Mucosa of gallbladder (tissue), 1 donor: ENCODE data around the gene VSTM4. TPM values are rescaled to one million over a fixed set of nuclear protein-coding genes. Genes with fewer than 3 reads are reported as not detected.

Experiments
- DNase-seq: peaks from one replicate; pipeline ENCODE4 v3.0.0-alpha.2; 2020; ENCODE audit warnings: low spot score
- total RNA-seq: library from RNA; stranded (reverse); gene quantifications from one replicate; pipeline ENCODE4 v1.2.1, GENCODE V29; 2021
- donor health status: DM: no; HTN: no; CAD: no.

The VSTM4 gene
- total RNA-seq, 1 donor from 2014 or later: 13.1 TPM

DNA sequence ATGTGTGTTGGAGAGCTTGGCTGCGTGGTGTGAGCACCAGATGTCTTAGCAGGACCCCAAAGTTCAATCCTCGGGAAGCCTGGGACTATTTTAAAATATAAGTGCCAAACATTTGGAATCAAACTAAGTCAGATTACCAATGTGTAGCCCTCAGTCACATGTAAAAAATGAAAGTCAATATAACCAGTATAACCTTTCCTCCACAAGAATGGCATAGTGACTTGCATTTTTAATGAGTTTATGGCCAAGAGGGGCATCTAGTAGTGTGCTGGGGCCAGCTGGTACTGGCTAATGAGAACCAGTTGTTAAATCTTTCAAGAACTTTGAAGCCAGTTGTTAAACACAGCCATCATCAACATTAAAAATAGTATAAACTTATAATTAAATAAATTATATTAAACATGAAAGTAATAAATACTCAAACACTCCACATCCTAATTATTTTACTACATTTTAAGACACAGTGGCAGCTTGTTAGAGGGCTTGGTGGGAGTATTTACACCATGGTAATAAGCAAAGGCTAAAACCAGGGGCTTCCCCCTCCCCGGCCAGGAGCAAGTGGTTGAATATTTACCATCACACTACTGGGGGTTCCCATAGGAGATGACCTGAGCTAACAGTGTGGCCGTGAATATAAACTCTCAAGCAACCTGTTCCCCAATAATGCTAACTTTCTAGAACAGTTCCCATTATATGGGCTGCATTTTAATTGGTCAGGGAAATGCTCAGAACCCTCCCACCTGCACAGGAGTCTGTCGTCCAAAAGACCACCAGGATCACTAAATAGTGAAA, 26.4 kb upstream of the VSTM4 start:
- no peak for DNase-seq

DNA sequence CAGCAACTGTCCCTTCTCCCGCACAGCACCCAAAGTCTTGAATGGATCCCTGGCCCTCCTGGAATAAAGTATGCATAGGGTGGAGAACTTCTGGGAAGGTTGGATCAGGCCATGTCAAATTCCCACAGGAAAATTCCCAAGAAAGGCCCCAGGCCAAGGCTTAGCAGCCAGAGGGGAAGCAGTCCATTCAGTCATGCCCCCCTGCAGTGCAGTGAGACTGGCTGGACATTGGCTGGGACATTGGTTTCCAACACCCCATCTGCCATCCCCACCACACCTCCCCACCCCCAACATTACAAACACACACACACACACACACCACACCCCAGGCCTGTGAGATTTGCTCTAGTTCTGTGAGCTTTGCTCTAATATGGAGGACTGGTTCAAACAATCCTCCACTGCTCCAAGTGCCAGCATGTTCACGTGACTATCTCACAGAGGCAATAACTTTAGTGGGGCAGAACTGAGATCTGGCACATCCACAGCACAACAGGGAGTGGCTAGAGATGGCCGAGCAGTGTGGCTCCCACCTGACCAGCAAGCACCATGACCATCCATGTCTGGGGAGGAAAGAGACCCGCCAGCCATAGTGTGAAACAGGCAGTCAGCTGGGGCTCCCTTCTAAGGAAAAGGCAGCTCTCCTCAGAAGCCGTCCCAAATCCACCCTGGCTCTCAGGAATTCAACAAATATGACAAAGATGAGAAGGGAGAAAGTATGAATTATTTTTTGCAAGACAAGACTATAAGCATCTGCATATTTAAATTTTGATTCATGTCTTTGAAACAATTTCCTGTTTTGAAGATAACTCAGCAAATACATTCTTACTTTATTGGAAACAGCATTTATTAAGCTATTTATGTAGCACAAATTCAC, 25.2 kb upstream of the VSTM4 start:
- no peak for DNase-seq

DNA sequence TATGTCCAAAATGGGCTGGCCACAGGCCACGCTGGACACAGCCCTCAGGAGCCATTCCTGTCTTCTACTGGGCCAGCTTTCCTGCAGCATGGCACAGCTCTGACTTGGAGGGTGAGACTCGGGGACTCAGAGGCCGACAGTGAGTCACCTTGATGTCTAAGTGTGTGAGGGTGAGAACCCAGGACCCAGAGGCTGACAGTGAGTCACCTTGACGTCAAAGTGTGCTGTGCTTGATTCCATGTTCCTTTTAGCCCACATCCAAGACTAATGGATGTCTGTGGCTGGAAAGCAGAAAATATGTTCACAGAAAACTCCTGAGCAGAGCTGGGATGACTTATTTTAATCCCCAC, 24.5 kb upstream of the VSTM4 start:
- DNase-seq: no peak

DNA sequence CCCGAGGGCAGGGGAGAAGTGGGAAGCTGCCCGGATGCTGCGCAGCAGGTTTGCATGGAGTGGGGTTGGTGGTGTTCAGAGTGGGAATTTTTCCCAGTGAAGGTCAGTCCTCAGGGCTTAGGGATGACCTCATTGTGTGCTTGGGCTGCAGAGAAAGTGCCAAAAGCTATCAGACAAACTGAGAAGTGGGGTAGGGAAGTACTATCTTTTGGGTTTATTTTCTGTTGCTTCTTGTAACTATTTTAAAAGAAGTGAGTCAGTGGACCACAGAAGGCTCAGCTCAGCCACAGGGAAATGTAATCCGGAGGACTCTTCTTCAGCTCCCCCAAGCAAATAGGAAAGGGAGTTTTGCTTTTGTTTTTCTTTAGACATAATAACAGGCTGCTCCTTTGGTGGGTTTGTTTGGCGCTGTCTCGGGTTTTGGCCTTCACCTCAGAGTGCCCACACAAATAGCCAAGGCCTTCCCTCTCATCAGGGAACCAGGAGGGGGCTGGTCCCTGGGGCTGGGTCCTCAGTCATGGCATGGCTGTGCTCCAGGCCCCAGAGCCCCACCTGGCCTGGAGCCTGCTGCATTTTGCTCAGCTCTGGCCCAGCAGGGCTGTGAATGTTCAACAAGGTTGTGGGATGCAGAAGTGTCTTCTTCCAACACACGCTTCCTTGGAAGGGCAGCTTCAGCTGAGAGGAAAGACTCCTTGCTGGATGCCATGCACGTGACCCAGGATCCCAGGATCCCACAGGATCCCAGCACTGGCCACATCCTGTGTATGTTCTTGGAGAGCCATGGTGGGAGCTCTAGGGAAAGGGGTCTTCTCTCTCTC, 23.9 kb upstream of the VSTM4 start:
- DNase-seq: no peak

DNA sequence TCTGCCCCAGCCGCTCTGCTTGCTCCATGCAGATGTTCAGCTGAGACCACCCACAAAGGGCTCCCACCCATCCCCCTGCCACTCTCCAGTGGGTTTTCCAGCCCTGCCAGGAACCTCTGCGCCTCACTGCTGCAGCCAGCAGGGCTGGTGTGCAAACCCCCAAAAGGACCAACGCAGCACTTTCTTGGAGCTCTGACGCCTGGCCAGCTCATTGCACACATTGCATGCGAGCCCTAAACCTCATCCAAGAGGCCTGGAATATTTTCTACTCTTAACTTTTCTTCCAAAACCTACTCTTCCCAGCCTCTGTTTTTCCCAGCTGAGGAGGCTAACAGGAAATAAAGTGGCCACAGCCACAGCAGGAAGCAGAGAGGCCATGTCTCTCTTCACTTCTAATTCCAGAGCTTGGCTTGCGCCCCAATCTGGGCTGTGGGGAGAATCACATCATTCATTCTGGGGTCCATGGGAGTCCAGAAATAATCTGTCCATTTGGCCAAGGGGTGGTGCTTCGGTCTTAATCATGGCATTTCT, 23.1 kb upstream of the VSTM4 start:
- DNase-seq: peak; percentile 51

DNA sequence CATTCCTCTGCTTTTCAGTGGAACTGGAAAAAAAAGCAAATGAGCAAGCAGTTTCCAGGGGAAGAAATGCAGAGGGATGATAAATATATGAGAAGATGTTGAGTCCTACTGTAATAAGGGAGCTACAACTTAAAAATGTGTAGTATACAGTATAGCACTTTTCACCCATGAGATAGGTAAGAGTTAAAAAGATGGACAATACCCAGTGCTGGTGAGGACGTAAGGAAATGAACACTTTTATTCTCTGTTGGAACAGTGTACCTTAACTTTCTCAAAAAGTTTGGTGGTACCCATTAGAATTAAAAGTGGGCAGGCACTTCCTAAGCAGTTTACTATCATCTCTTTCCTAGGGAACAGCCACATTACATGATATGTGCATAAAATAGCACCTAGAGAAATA, 21.2 kb upstream of the VSTM4 start:
- no peak for DNase-seq

DNA sequence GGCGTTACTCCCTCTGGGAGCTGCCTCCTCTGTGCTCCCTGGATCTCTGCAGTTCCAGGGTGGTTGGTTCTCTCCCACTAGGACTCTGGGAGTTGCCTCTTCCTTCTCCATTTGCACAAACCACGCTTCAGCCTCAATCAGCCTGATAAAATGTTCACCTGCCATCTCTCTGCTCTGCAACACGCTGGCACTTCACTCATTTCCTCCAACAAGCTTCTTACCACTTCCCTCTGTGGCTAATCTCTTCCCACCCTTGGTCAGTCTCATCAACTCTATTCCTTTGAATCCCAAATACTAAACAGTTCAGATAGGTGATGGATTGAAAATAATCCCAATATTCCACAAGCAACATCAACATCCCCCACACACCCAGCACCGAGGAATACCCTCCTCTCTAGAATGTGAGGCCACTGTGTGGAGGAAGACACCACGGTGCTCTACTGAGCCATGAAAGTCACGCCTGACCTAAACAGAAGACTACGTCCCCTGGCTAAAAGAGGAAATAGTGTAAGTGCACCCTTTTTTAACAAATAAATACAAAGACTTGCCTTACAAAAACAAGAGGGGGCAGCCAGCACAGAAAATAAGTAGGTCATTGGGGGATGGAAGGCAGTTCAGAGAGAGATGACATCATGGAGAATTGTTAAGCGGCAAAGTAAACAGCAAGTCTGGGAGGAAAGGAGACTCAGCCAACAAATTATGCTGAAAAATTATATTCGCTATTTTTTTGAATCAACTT, 20.4 kb upstream of the VSTM4 start:
- peak; percentile 24 for DNase-seq

DNA sequence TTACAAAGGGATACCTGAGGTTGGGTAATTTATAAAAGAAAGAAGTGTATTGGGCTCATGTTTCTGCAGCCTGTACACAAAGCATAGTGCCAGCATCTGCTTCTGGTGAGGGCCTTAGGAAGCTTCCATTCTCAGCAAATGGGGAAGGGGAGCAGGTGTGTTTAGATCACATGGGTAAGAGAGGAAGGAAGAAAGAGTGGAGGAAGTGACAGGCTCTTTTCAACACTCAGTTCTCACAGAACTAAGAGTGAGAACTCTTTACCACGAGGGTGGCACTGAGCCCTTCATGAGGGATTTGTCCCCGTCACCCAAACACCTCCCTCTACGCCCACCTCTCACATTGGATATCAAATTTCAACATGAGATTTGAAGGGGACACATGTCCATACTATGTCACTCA, 19.0 kb upstream of the VSTM4 start:
- DNase-seq: no peak

DNA sequence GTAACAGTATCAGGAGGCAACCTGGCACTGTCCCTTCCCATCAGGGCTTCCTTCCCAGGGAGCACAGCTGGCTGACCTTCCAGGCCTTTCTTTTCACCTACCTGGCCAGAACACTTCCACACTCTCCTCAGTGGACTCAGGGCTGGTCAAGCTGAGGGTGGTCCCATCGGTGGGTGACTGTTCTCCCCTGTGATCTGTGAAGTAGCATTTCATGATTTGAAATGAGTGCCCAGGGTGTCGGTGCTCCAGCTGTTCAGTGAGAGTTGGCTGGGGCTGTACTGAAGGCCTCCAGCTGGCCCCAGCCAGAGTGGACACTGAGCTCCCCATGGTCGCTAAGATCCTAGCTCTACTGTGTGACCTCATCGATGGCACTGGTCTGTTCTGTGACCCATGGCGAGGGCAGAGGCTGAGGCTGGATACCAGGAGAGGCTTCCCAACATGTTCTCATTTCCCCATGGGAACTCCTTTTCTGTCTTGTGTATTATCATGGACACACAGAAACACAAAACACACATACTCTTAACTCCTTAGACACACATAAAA, 18.5 kb upstream of the VSTM4 start, which contains the start of gene FAM170B:
TSS of gene FAM170B (minus strand) at position 316 of the 543 bp plus-strand sequence. CDS start at position 213, 103 bp downstream.
- no peak for DNase-seq

DNA sequence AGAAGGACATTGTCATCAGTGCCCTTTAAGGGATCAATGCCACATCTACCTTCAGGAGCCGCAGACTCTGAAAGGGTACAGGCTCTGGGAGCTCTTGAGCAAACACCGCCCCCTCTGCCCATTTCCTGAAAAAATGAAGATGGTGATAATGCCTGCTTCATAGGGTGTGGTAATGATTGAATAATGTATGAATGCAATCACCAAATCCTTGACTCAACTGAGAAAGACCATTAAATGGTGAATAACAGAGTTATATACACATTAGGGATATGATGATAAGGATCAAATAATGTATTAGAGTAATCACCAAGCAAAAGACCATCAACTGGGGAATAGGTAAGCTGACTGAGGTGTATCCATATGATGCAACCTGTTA, 17.0 kb upstream of the VSTM4 start:
- no peak for DNase-seq

DNA sequence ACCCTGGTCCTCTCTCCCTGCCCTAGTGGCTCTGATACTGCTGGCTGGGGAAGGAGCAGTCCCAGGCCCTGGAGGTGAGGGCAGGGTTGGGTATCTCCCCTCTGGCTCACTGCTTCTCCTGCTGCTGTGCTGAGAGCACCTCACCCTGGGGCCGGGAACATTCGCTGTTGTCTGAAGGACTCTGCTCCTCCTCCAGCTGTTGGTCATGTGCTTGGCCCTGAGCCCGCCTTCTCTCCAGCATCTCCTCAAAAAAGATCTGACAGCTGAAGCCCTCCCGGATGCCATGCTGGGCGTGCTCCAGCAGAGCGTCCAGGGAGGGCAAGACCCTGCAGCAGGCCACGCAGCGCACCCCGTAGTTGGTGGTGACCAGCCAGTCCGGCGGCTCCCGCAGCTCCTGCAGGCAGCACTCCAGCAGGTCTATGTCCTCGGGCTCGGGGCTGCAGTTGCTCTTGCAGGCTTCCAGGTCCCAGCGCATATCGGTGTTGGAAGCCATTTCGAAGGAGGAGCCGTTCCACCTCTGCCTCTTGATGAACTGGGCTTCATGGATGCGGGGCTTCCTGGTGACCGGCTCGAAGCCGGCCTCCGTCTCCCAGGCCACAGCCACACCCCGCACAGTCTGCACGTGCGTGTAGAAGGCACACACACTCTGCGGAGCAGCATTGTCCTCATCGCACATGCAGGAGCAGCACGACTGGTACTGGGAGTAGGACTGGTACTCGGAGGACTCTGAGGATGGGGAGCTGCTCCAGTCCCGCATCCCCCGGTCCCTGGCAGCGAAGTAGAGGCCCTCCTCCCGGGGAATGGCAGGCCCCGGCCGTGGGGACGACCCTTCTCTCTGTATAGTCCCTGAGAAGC, 16.4 kb upstream of the VSTM4 start:
- DNase-seq: no peak

DNA sequence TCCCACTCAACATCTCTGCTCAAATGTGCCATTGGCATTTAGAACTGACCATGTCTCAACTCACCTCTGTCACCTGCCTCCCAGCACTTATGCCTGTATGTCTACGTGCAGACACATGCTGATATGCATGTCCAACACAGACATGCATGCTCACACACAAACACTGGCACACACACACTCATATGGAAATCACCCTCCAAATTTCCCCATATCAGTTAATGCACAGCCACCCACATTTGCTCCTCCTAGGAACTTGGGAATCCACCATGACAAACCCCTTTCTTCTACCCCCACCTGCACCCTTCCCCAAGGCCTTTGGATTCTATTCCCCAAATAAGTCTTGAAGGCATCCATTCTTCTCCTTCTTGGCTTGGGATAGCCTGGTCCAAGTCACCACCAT, 14.1 kb upstream of the VSTM4 start:
- DNase-seq: no peak

DNA sequence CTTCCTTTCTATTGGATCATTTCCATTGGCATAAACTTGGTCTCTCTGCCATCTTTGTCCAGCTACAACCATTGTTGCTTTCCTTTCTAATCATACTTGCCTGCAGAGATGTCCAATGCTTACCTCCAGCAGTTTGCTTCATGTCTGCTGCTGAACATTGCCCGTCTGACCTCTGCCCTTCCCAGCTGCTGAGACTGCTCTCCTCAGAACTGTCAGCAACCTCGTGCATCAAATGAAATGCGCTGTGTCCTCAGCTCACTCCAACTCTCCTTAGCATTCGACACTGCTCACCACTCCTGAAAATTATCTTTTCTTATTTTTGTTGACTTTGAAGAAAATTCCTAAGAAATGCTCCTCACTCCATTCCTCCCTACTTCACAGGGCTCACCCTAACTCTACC, 13.5 kb upstream of the VSTM4 start:
- DNase-seq: no peak

DNA sequence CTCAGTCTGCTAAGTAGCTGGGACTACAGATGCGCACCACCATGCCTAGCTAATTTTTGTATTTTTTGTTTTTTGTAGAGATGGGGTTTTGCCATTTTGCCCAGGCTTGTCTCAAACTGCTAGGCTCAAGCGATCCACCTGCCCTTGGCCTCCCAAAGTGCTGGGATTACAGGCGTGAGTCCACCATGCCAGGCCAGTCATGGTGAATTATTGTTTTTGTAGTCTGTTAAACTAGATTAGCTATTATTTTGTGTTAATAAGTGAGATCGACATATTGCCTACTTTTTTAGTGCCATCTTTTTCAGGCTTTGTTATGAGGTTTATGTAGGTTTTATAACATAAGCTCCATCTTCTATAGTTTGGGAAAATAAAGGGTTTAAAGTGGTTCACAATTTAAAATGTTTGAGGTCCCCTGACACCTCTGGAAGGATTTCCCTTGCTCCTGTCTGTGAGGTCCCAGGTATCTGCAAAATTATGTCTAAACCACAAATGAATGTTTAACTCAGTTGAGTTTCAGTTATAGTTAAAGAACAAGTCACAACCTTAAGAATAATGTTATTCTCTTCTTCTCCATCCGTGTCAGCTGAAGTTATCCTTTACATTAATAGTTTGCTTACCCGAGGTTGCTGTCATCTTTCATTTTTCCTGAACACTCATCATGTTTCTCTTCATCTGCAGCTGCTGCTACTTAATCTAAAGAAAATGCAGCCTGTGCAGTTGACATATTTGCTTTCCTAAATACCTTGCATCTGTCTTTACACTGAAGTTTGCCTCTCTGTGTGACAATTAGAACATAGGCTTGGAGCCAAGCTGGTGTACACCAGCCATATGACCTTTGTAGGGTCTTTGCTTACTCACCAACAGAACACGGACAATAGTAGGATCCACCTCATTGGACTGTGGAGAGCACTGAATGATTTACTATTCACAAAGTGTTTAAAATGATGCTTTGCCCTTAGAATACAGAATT, 8.9 kb upstream of the VSTM4 start:
- no peak for DNase-seq

DNA sequence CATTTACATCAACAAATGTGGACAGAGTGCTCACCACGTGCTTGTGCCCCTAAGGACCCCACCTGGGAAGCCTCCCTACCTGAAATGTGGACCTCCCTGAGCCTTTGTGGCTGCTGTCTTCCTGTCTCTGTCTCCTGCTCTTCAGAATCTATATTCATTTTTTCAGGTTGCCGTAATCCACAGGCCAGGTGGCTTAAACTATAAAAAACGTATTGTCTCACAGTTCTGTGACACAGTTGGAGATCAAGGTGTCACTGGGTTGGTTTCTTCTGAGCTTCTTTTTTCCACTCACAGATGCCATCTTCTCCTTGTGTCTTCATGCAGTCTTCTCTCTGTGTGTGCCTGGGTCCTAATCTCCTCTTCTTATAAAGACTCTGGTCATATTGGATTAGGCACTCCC, 5.6 kb upstream of the VSTM4 start:
- DNase-seq: peak; percentile 3

DNA sequence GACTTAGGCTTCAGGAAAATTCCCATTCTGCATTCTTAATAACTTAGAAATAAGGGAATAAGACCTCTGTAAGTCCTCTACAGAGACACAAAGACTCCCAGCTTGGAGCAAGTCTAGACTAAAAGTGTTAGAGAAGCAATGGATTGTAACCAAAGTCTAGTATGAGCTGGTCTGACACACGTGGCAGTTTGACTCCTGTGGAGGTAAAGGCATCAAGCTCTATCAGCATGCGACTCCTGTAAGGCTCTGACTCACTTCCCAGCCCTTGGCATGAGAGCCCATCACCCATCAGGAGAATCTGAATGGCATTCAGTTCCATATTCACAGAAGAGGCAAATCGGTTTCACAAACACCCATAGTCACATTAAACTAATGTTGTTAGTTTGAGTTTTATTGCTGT, 4.4 kb upstream of the VSTM4 start:
- DNase-seq: peak; percentile 6

DNA sequence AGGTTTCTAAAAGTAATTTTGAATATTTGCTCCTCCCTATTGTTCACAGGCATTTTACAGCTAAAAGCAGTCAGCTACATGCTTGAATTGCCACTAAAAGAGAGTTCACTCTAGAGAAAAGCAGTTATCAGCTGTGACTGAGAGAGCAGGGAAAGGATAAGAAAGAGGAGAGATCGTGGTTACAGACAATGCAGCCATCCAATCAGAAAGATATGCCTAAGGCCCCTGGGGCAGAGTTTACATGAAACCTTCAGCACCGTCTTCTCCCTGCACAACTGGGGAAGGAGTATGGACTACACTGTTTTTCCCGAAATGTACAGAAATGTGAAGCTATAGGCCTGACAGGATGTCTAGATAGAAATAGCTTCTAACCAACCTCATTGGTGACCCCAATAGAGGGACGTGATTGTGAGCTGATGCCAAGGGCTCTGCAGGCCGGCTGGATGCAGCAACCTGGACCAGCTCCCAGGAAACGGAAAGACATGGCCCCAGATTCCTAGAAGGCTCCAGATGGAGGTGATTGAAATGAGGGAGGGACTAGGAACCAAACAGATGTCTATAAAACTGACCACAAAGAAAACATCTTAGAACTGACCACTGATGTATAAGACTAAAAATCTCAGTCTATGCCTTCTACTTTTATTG, 3.2 kb upstream of the VSTM4 start:
- DNase-seq: no peak

DNA sequence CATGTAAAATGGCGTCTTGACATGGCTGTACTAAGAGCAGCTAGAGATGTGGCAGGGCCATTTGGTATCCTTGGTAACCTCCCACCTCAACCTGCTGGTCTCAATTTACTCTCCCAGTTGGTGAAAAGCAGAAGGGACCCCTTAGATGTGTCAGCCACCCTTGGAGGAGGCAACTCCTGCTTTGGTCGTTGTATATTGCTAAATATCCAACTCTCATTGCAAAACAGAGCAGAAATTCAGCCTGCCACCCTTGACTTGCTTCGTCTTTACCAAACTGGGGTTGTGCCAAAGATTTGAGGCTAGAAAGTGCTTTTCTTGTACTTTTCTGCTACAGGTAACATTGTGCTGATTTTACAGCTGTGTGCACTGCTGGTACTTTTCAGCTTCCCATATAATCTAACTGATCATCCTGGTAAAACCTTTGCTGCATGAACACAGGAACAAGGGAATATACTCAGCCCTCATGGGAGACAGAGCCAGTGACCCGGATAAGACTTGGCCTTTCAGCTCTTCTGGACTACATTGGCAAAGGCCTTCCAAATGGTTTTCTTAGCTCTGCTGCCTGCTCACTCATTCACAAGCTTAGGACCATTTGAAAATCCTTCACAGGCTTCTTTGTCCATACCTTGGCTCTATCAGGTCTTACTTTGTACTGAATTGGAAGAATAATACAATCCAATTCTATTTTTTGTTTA, 2.2 kb upstream of the VSTM4 start:
- no peak for DNase-seq
